HepG2 (cell line): ENCODE data around the gene TNNT1. TPM values are rescaled to one million over a fixed set of nuclear protein-coding genes. Genes with fewer than 3 reads are reported as not detected.

Experiments
- CENPT ChIP-seq: sonication (generic); formaldehyde crosslinking; IDR thresholded peaks from 2 replicates; pipeline ENCODE4 v1.8.0; 2022; ENCODE audit warnings: low read depth, mild to moderate bottlenecking, moderate library complexity, missing genetic modification reagents
- ETV6 ChIP-seq: sonication (generic); formaldehyde crosslinking; conservative IDR thresholded peaks from 2 replicates; pipeline ENCODE4 v1.4.0; 2020; ENCODE audit warnings: missing genetic modification reagents
- FOXK1 ChIP-seq: sonication (generic); formaldehyde crosslinking; IDR thresholded peaks from 2 replicates; pipeline ENCODE4 v1.4.0; 2020; ENCODE audit warnings: low read depth, missing genetic modification reagents, borderline replicate concordance
- KDM1A ChIP-seq: IDR thresholded peaks from 2 replicates; pipeline ENCODE4 v1.6.1; 2016; ENCODE audit warnings: missing compliant biosample characterization
- MYC ChIP-seq: sonication (generic); formaldehyde crosslinking; IDR thresholded peaks from 2 replicates; pipeline ENCODE4 v1.9.0; 2021; ENCODE audit warnings: missing genetic modification reagents, borderline replicate concordance
- NR0B2 ChIP-seq: sonication (generic); formaldehyde crosslinking; IDR thresholded peaks from 2 replicates; pipeline ENCODE4 v1.4.0; 2020; ENCODE audit warnings: mild to moderate bottlenecking, missing genetic modification reagents
- NR1H2 ChIP-seq: sonication (generic); formaldehyde crosslinking; IDR thresholded peaks from 2 replicates; pipeline ENCODE4 v1.8.1; 2022; ENCODE audit warnings: low read depth, missing genetic modification reagents, borderline replicate concordance
- REPIN1 ChIP-seq: sonication (generic); formaldehyde crosslinking; IDR thresholded peaks from 2 replicates; pipeline ENCODE4 v1.8.0; 2022; ENCODE audit warnings: missing genetic modification reagents, low read depth, mild to moderate bottlenecking, borderline replicate concordance
- ZNF10 ChIP-seq: sonication (generic); formaldehyde crosslinking; IDR thresholded peaks from 2 replicates; pipeline ENCODE4 v1.4.0; 2020; ENCODE audit warnings: mild to moderate bottlenecking, low read depth, missing genetic modification reagents, borderline replicate concordance
- ZNF18 ChIP-seq: sonication (generic); formaldehyde crosslinking; IDR thresholded peaks from 2 replicates; pipeline ENCODE4 v1.8.0; 2022; ENCODE audit warnings: mild to moderate bottlenecking, missing genetic modification reagents; ENCODE audit not compliant: insufficient replicate concordance
- ZNF276 ChIP-seq: sonication (generic); formaldehyde crosslinking; IDR thresholded peaks from 2 replicates; pipeline ENCODE4 v1.4.0; 2020; ENCODE audit warnings: mild to moderate bottlenecking, low read depth, missing genetic modification reagents
- ZNF775 ChIP-seq: sonication (generic); formaldehyde crosslinking; IDR thresholded peaks from 2 replicates; pipeline ENCODE4 v1.4.0; 2020; ENCODE audit warnings: missing genetic modification reagents, mild to moderate bottlenecking, moderate library complexity, borderline replicate concordance
- polyA plus RNA-seq, 8 experiments: library from polyadenylated mRNA; depleted of rRNA in 3 of 8; stranded (reverse) in 7 of 8; unstranded in 1 of 8; fragments of >200 nt; fragmentation: Illumina TruSeq in 4 of 8; extraction: Trizol in 4 of 8; gene quantifications; 2 replicates each; pipeline versions ENCODE4 v1.2.1 to v1.2.3, GENCODE V29; 2011 to 2016; ENCODE audit warnings: low read depth in 4 of 8, missing spikeins in 1 of 8, mixed read lengths in 1 of 8; ENCODE audit not compliant: insufficient read depth in 1 of 8
- total RNA-seq, 5 experiments: library from RNA; depleted of rRNA; stranded (reverse); fragments of >200 nt; fragmentation: Illumina TruSeq; extraction: Trizol; gene quantifications; 2 replicates each; pipeline ENCODE4 v1.2.3, GENCODE V29; 2016; ENCODE audit warnings: low read depth in 1 of 5
- TF ChIP-seq, protein P1 (sequence below): sonication (generic); formaldehyde crosslinking; IDR thresholded peaks from 2 replicates; pipeline ENCODE4 v1.4.0; 2020; ENCODE audit warnings: mild to moderate bottlenecking, missing genetic modification reagents
- TF ChIP-seq, protein P2 (sequence below): sonication (generic); formaldehyde crosslinking; IDR thresholded peaks from 2 replicates; pipeline ENCODE4 v1.5.1; 2020; ENCODE audit warnings: missing genetic modification reagents, mild to moderate bottlenecking, borderline replicate concordance
- TF ChIP-seq, protein P3 (sequence below), 2 experiments: sonication (generic) in 1 of 2; formaldehyde crosslinking in 1 of 2; IDR thresholded peaks; 2 replicates each; pipeline versions ENCODE4 v1.4.0 to v1.6.1; 2018 to 2020; ENCODE audit warnings: missing genetic modification reagents in 2 of 2, borderline replicate concordance in 1 of 2, low read depth in 1 of 2, mild to moderate bottlenecking in 1 of 2, missing biosample characterization in 1 of 2

Gene TNNT1
- total and polyA plus RNA-seq, 2 of the 13 experiments (the other 11 are each of a cell fraction or from before 2014, with no cell fraction given), result 1.3 to 2.4 TPM

DNA sequence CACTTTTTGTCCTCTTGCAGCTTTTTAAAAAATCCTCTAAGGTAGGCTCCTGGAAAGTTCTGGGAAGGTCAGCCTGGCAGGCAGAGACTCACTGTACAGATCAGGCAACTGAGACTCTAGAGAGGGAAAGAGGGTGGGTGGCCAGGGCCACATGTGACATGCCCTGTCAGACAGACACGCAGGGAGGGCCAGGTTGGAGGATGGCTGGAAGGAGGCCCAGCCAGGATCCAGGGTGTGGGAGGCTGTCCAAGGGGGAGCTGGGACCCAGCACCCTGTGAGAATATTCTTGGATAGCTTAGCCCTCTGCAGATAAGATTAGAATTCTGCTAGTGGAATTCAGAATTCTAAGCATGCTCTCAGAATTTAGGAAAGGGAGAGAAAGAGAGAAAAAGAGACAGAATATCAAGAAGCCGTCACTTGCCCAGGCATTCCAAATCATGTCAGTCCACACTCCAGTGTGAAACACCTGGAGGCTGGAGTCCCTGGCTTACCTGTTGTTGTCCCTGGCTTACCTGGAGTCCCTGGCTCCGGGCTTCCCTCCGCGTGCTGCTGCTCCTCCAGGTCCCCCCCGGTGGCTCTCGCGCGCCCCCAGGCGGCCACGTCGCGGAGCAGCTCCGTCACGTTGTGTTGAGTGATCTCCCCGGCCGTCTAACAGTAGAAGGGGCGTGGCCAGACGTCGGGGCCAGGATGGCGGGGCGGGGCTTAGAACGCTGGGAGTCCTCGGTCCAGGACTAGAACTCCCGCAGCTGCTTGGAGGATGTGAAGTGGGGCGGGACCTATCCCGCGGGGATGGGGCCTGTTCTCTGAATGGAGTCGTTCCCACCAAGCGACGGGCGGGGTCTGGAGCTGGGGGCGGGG lies 11.4 kb upstream of the TNNT1 start (continued):
- TF ChIP-seq ZNF10 (CRISPR knock-in tag), result no peak
- peak; percentile 79; the same call in 1 of the 2 replicates for TF ChIP-seq MYC (CRISPR knock-in tag)
- TF ChIP-seq NR1H2 (CRISPR knock-in tag), result no peak
- TF ChIP-seq, protein P1, sequence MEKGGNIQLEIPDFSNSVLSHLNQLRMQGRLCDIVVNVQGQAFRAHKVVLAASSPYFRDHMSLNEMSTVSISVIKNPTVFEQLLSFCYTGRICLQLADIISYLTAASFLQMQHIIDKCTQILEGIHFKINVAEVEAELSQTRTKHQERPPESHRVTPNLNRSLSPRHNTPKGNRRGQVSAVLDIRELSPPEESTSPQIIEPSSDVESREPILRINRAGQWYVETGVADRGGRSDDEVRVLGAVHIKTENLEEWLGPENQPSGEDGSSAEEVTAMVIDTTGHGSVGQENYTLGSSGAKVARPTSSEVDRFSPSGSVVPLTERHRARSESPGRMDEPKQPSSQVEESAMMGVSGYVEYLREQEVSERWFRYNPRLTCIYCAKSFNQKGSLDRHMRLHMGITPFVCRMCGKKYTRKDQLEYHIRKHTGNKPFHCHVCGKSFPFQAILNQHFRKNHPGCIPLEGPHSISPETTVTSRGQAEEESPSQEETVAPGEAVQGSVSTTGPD (CRISPR knock-in tag), result no peak
- TF ChIP-seq, protein P2, sequence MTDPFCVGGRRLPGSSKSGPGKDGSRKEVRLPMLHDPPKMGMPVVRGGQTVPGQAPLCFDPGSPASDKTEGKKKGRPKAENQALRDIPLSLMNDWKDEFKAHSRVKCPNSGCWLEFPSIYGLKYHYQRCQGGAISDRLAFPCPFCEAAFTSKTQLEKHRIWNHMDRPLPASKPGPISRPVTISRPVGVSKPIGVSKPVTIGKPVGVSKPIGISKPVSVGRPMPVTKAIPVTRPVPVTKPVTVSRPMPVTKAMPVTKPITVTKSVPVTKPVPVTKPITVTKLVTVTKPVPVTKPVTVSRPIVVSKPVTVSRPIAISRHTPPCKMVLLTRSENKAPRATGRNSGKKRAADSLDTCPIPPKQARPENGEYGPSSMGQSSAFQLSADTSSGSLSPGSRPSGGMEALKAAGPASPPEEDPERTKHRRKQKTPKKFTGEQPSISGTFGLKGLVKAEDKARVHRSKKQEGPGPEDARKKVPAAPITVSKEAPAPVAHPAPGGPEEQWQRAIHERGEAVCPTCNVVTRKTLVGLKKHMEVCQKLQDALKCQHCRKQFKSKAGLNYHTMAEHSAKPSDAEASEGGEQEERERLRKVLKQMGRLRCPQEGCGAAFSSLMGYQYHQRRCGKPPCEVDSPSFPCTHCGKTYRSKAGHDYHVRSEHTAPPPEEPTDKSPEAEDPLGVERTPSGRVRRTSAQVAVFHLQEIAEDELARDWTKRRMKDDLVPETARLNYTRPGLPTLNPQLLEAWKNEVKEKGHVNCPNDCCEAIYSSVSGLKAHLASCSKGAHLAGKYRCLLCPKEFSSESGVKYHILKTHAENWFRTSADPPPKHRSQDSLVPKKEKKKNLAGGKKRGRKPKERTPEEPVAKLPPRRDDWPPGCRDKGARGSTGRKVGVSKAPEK (CRISPR knock-in tag), result no peak
- TF ChIP-seq NR0B2 (CRISPR knock-in tag), result no peak
- TF ChIP-seq ETV6 (CRISPR knock-in tag), result no peak
- TF ChIP-seq, protein P3, sequence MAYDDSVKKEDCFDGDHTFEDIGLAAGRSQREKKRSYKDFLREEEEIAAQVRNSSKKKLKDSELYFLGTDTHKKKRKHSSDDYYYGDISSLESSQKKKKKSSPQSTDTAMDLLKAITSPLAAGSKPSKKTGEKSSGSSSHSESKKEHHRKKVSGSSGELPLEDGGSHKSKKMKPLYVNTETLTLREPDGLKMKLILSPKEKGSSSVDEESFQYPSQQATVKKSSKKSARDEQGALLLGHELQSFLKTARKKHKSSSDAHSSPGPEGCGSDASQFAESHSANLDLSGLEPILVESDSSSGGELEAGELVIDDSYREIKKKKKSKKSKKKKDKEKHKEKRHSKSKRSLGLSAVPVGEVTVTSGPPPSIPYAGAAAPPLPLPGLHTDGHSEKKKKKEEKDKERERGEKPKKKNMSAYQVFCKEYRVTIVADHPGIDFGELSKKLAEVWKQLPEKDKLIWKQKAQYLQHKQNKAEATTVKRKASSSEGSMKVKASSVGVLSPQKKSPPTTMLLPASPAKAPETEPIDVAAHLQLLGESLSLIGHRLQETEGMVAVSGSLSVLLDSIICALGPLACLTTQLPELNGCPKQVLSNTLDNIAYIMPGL (CRISPR knock-in tag; IDR thresholded peaks at IDR 0.05; ENCODE audit: borderline replicate concordance in 1 of 2, low read depth in 1 of 2), result peak; percentile 61 to 82; a peak in 3 of 4 replicates
- no peak for TF ChIP-seq KDM1A (CRISPR knock-in tag)
- TF ChIP-seq FOXK1 (CRISPR knock-in tag), result no peak
- TF ChIP-seq ZNF18 (CRISPR knock-in tag), result no peak
- no peak for TF ChIP-seq ZNF775 (CRISPR knock-in tag)
- no peak for TF ChIP-seq ZNF276
- TF ChIP-seq CENPT (CRISPR knock-in tag), result no peak
- TF ChIP-seq REPIN1 (CRISPR knock-in tag), result no peak
